Effector memory CD8-positive, alpha-beta T cell (primary cell): ENCODE measurements around the gene CDC37.

ENCODE experiments used
- ATAC-seq: fragments of 150-1000 bp; cut with Tn5 transposase; replicated peaks from 2 replicates; pipeline ENCODE4 v1.10.0; 2021; ENCODE audit warnings: mild to moderate bottlenecking, moderate library complexity
- DNase-seq, 3 experiments: peaks; one replicate each; pipeline ENCODE4 v3.0.0; 2021
- H3K27ac Mint-ChIP-seq, 2 donors: one replicate each; pipeline ENCODE4 v1.8.0; 2022; ENCODE audit warnings: mild to moderate bottlenecking in 2 of 2, mixed read lengths in 2 of 2, moderate library complexity in 2 of 2
- H3K27me3 Mint-ChIP-seq, 2 donors: one replicate each; pipeline ENCODE4 v1.8.0; 2022; ENCODE audit warnings: mixed read lengths in 2 of 2
- H3K36me3 Mint-ChIP-seq: one replicate; pipeline ENCODE4 v1.8.0; 2022; ENCODE audit warnings: mild to moderate bottlenecking, moderate library complexity, mixed read lengths; ENCODE audit not compliant: insufficient read depth
- H3K4me1 Mint-ChIP-seq, 2 donors: one replicate each; pipeline ENCODE4 v1.8.0; 2022; ENCODE audit warnings: low read depth in 2 of 2, mixed read lengths in 2 of 2
- H3K4me3 Mint-ChIP-seq, 2 donors: one replicate each; pipeline ENCODE4 v1.8.0; 2022; ENCODE audit warnings: mild to moderate bottlenecking in 2 of 2, mixed read lengths in 2 of 2, moderate library complexity in 2 of 2
- H3K9me3 Mint-ChIP-seq, 2 donors: one replicate each; pipeline ENCODE4 v1.8.0; 2022; ENCODE audit warnings: mixed read lengths in 2 of 2
- total RNA-seq, 9 experiments: gene quantifications; one replicate each; lab custom pipeline; 2026; lab: John Stamatoyannopoulos, UW

Gene CDC37
- 145 to 336 (median 215) reads per million in 9 experiments for total RNA-seq

DNA sequence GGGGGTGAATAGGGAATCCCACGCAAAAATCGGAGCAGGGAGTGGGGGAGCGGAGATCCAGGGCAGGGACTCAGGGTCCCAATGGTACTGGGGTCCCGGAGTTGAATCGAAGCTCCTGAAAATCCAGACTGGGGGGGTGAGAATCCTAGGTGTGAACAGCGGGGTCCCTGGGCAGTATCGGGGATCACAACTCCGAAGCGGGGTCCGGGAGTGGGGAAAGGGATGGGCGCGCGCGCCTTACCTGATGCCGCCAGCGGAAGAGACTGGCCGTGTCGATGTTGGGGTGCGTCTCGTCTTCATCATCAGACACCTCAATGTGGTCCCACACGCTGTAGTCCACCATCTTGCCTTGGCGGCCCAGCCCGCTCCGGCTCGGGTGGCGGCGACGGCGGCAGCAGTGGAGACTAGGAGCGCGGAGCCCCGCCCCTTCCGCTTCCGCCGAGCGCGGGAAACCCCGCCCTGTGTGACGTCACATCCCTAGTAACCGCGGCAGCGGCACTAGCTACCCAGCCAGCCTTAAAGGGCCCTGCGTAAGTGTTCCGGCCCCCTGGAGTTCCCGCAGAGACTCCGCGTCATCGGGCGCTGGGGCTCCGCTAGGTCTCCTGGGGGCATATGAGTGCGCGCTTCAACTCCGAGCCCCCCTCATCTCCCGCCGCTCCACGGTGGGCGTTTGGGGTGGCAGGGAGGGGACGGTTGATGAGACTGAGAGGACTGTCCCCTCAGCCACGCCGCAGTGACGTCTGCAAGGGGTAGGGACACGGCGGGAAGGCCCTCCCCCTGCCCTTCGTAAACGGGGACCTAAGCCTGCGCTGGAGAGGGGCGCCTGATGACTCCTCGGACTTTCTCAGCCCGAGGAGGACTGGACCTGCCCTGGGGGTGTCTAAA lies at the start of gene CDC37:
Gene CDC37, minus strand, starts transcription at position 406 of the 885 bp plus-strand sequence. Its CDS starts 63 bp downstream, at position 343.
- DNase-seq (peak; percentile 97 to 99 (median 98)), ATAC-seq (peak; percentile 72)
- Mint-ChIP-seq H3K4me1 (peaks cover 53 to 64% of the 10 kb centered on the region in 2 donors), H3K27me3 (no peaks in the 10 kb centered on the region), H3K36me3 (peaks cover 51% of the 10 kb centered on the region), H3K9me3 (no peaks in the 10 kb centered on the region), H3K4me3 (peak within 1 kb of the TSS; percentile 96 to 97), H3K27ac (peak within 1 kb of the TSS; percentile 99 to 100)

GRCh38 chr19:10450853-10451609 lies 47.7 kb upstream of the CDC37 start:
- DNase-seq (no peak), ATAC-seq (no peak)
- no peaks in the 10 kb centered on the region for H3K9me3 Mint-ChIP-seq
- peaks cover 27% of the 10 kb centered on the region for H3K36me3 Mint-ChIP-seq
- H3K27ac Mint-ChIP-seq, result peak overlapping the region in 1 of 2 donors; percentile 30
- no peaks in the 10 kb centered on the region for H3K27me3 Mint-ChIP-seq
- no peak overlapping the region for H3K4me3 Mint-ChIP-seq
- peaks cover 13 to 20% of the 10 kb centered on the region in 2 donors for H3K4me1 Mint-ChIP-seq

GRCh38 chr19:10450191-10450852 lies 47.0 kb upstream of the CDC37 start:
- DNase-seq (no peak), ATAC-seq (no peak)
- Mint-ChIP-seq H3K4me3 (no peak overlapping the region), H3K27ac (peak overlapping the region in 1 of 2 donors; percentile 41), H3K9me3 (no peaks in the 10 kb centered on the region), H3K36me3 (peaks cover 30% of the 10 kb centered on the region), H3K27me3 (no peaks in the 10 kb centered on the region), H3K4me1 (peaks cover 13 to 20% of the 10 kb centered on the region in 2 donors)

- H3K9me3 Mint-ChIP-seq, result no peaks in the 10 kb centered on the region
- peaks cover 17 to 20% of the 10 kb centered on the region in 2 donors for H3K4me1 Mint-ChIP-seq
- H3K27me3 Mint-ChIP-seq, result no peaks in the 10 kb centered on the region
- ATAC-seq, result no peak
- no peak for DNase-seq
- H3K27ac Mint-ChIP-seq, result no peak overlapping the region
- H3K36me3 Mint-ChIP-seq, result peaks cover 26% of the 10 kb centered on the region
- no peak overlapping the region for H3K4me3 Mint-ChIP-seq
Measured at GRCh38 chr19:10449037-10449436, 45.7 kb upstream of the CDC37 start.

DNA sequence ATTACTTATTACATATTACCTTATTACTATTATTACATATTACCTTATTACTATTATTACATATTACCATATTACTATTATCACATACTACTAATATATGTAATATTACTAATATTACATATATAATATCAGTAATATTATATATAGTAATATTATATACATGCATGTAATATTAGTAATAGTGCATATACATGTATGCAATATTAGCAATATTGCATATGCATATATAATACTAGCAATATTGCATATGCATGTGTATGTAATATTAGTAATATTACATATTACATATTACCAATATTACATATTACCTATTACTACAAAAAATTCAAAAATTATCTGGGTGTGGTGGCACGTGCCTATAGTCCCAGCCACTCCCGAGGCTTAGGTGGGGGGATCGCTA lies 39.4 kb upstream of the CDC37 start:
- Mint-ChIP-seq H3K27ac (no peak overlapping the region), H3K36me3 (peaks cover 12% of the 10 kb centered on the region), H3K9me3 (no peaks in the 10 kb centered on the region), H3K4me1 (peaks cover 1 to 7% of the 10 kb centered on the region in 2 donors), H3K4me3 (no peak overlapping the region), H3K27me3 (no peaks in the 10 kb centered on the region)
- DNase-seq, result no peak
- ATAC-seq, result no peak

- Mint-ChIP-seq H3K27me3 (no peaks in the 10 kb centered on the region), H3K4me1 (peaks cover 6 to 10% of the 10 kb centered on the region in 2 donors), H3K27ac (no peak overlapping the region), H3K9me3 (no peaks in the 10 kb centered on the region), H3K4me3 (no peak overlapping the region), H3K36me3 (peaks cover 11% of the 10 kb centered on the region)
- ATAC-seq, result no peak
- DNase-seq, result no peak
Measured at GRCh38 chr19:10439588-10439987, 36.2 kb upstream of the CDC37 start.

GRCh38 chr19:10433131-10433536 lies 29.8 kb upstream of the CDC37 start:
- ATAC-seq (no peak), DNase-seq (no peak)
- Mint-ChIP-seq H3K27ac (peak overlapping the region; percentile 83 to 96), H3K9me3 (peaks cover 0 to under 1% of the 10 kb centered on the region in 2 donors), H3K27me3 (peaks cover 0 to 3% of the 10 kb centered on the region in 2 donors), H3K36me3 (peaks cover 39% of the 10 kb centered on the region), H3K4me1 (peaks cover 50 to 52% of the 10 kb centered on the region in 2 donors), H3K4me3 (peak overlapping the region; percentile 53 to 72)

- peak overlapping the region; percentile 72 to 81 for H3K4me3 Mint-ChIP-seq
- peaks cover 54 to 56% of the 10 kb centered on the region in 2 donors for H3K4me1 Mint-ChIP-seq
- peaks cover 43% of the 10 kb centered on the region for H3K36me3 Mint-ChIP-seq
- peaks cover 0 to 2% of the 10 kb centered on the region in 2 donors for H3K9me3 Mint-ChIP-seq
- H3K27me3 Mint-ChIP-seq, result peaks cover 0 to 6% of the 10 kb centered on the region in 2 donors
- H3K27ac Mint-ChIP-seq, result peak overlapping the region; percentile 83 to 96
- no peak for DNase-seq
- no peak for ATAC-seq
Measured at GRCh38 chr19:10432736-10433130, 29.4 kb upstream of the CDC37 start.

DNA sequence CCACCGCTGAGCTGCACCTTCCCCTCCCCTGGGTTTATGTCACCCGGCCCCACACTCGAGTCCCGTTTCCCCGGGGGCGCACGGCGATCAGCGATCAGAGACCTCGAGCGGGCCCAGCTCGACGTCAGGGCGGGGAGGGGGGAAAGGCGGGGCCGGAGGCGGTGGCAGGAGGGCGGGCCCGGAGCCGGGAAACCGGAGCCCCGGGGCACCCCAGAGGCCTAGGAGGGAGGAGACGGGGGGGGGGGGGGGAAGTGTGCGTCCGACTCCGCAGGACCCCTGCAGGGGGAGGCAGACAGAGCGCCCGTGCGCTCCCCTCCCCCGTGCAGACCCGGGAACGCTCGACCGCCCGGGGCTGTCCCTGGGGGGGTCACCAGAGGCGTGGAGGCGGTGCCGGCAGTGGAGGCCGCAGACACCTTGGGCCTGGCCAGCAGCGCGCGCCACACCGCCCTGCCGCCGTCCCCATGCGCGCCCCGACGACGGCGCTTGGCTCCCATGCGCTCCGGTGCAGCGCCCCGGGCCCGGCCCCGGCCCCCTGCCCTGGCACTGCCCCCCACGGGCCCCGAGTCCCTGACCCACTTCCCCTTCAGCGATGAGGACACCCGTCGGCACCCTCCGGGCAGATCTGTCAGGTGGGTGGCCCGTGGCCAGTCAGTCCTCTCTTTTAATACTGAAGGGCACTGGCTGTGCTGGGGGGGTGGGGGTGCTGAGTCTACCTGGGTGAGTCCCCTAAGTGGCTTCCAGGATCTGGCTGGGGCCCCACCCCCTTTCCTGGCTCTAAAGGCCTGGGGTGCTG lies 28.8 kb upstream of the CDC37 start:
- DNase-seq (peak; percentile 67 to 75 (median 72)), ATAC-seq (peak; percentile 38)
- Mint-ChIP-seq H3K36me3 (peaks cover 48% of the 10 kb centered on the region), H3K4me1 (peaks cover 60 to 62% of the 10 kb centered on the region in 2 donors), H3K27ac (peak overlapping the region; percentile 96 to 100), H3K9me3 (peaks cover 0 to 2% of the 10 kb centered on the region in 2 donors), H3K27me3 (peaks cover 0 to 6% of the 10 kb centered on the region in 2 donors), H3K4me3 (peak overlapping the region; percentile 80 to 81)

- peaks cover 51% of the 10 kb centered on the region for H3K36me3 Mint-ChIP-seq
- H3K27ac Mint-ChIP-seq, result peak overlapping the region; percentile 96 to 100
- H3K27me3 Mint-ChIP-seq, result peaks cover 0 to 6% of the 10 kb centered on the region in 2 donors
- peaks cover 62 to 65% of the 10 kb centered on the region in 2 donors for H3K4me1 Mint-ChIP-seq
- H3K9me3 Mint-ChIP-seq, result peaks cover 0 to 2% of the 10 kb centered on the region in 2 donors
- DNase-seq, result peak; percentile 65 to 70 (median 68)
- peak overlapping the region; percentile 80 to 81 for H3K4me3 Mint-ChIP-seq
- ATAC-seq, result peak; percentile 43
Measured at GRCh38 chr19:10431254-10431942, 28.1 kb upstream of the CDC37 start.

DNA sequence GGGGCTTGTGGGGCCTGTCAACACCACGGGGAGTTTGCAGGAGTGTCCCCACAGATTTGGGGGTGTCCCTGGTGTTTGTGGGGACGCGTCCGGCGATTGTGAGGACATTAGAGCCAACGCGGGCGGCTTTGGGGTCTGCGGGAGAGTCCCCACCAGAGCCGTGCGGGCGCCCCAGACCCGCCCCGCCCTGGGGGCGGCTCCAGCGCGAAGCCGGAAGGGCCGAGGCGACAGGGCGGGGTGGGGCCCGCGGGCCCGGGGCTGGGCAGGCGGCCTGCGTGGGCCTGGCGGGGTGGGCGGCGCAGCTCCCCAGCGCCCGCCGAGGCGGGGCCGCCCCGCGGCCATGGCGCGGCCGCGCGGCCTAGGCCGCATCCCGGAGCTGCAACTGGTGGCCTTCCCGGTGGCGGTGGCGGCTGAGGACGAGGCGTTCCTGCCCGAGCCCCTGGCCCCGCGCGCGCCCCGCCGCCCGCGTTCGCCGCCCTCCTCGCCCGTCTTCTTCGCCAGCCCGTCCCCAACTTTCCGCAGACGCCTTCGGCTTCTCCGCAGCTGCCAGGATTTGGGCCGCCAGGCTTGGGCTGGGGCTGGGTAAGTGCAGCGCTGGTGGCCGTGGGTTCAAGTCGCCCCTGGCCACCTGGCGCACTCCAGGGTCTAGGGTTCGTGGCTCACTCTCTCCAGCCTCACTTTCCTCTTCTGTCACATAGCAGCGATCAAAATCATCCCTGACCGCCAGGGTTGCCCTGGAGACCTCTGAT lies 27.3 kb upstream of the CDC37 start:
- Mint-ChIP-seq H3K36me3 (peaks cover 53% of the 10 kb centered on the region), H3K4me3 (peak overlapping the region; percentile 84 to 86), H3K27ac (peak overlapping the region; percentile 96 to 100), H3K27me3 (peaks cover 0 to 6% of the 10 kb centered on the region in 2 donors), H3K4me1 (peaks cover 59 to 62% of the 10 kb centered on the region in 2 donors), H3K9me3 (peaks cover 0 to 2% of the 10 kb centered on the region in 2 donors)
- ATAC-seq, result no peak
- no peak for DNase-seq
